ENCODE measurements around the gene NFILZ. TPM values are rescaled to one million over a fixed set of nuclear protein-coding genes. Genes with fewer than 3 reads are reported as not detected.

Gene NFILZ
- polyA plus RNA-seq, 2 donors: not detected

- H3K36me3 ChIP-seq (ENCODE audit: control insufficient read depth in 2 of 2, insufficient read depth in 2 of 2, low read length in 1 of 2): peaks cover 0 to 8% of the 10 kb centered on the region in 2 donors
- H3K27ac ChIP-seq (ENCODE audit: low read depth in 2 of 2, low read length in 1 of 2): no peak overlapping the region
These were observed 34.3 kb upstream of the NFILZ start for GRCh38 chr19:8596168-8596567.

GRCh38 chr19:8600064-8600463, 30.4 kb upstream of the NFILZ start:
- peaks cover 0 to 12% of the 10 kb centered on the region in 2 donors for H3K36me3 ChIP-seq (ENCODE audit: control insufficient read depth in 2 of 2, insufficient read depth in 2 of 2, low read length in 1 of 2)
- 87 to 92% methylated on average over 2 of the region's 2 CpGs for WGBS, 2 donors

More at GRCh38 chr19:8596168-8596567, 34.3 kb upstream of the NFILZ start:
- H3K4me1 ChIP-seq (ENCODE audit: control insufficient read depth in 2 of 2, insufficient read depth in 2 of 2, low read length in 1 of 2): peaks cover 2 to 12% of the 10 kb centered on the region in 2 donors
- H3K27me3 ChIP-seq (ENCODE audit: control insufficient read depth in 1 of 2, insufficient read depth in 2 of 2, low read length in 2 of 2): no peaks in the 10 kb centered on the region
- H3K9me3 ChIP-seq (ENCODE audit: control insufficient read depth in 2 of 2, insufficient read depth in 1 of 2, low read depth in 1 of 2, low read length in 1 of 2): peaks cover 0 to 7% of the 10 kb centered on the region in 2 donors
- H3K4me3 ChIP-seq (ENCODE audit: low read depth in 1 of 2, low read length in 2 of 2): no peak overlapping the region
- 80 to 82% methylated on average over 23 of the region's 23 CpGs for WGBS, 2 donors

GRCh38 chr19:8600816-8601215, 29.6 kb upstream of the NFILZ start:
- peaks cover 0 to 2% of the 10 kb centered on the region in 2 donors for H3K4me1 ChIP-seq (ENCODE audit: control insufficient read depth in 2 of 2, insufficient read depth in 2 of 2, low read length in 1 of 2)
- 91 to 94% methylated on average over 16 of the region's 16 CpGs for WGBS, 2 donors
- no peak overlapping the region for H3K4me3 ChIP-seq (ENCODE audit: low read depth in 1 of 2, low read length in 2 of 2)
- peaks cover 0 to 12% of the 10 kb centered on the region in 2 donors for H3K36me3 ChIP-seq (ENCODE audit: control insufficient read depth in 2 of 2, insufficient read depth in 2 of 2, low read length in 1 of 2)
- peaks cover 0 to 7% of the 10 kb centered on the region in 2 donors for H3K9me3 ChIP-seq (ENCODE audit: control insufficient read depth in 2 of 2, insufficient read depth in 1 of 2, low read depth in 1 of 2, low read length in 1 of 2)
- no peak overlapping the region for H3K27ac ChIP-seq (ENCODE audit: low read depth in 2 of 2, low read length in 1 of 2)
- no peaks in the 10 kb centered on the region for H3K27me3 ChIP-seq (ENCODE audit: control insufficient read depth in 1 of 2, insufficient read depth in 2 of 2, low read length in 2 of 2)

More at GRCh38 chr19:8600064-8600463, 30.4 kb upstream of the NFILZ start:
- Histone ChIP-seq H3K4me1 (ENCODE audit: control insufficient read depth in 2 of 2, insufficient read depth in 2 of 2, low read length in 1 of 2) (peaks cover 0 to 2% of the 10 kb centered on the region in 2 donors), H3K27ac (ENCODE audit: low read depth in 2 of 2, low read length in 1 of 2) (no peak overlapping the region), H3K4me3 (ENCODE audit: low read depth in 1 of 2, low read length in 2 of 2) (no peak overlapping the region), H3K9me3 (ENCODE audit: control insufficient read depth in 2 of 2, insufficient read depth in 1 of 2, low read depth in 1 of 2, low read length in 1 of 2) (peaks cover 0 to 5% of the 10 kb centered on the region in 2 donors), H3K27me3 (ENCODE audit: control insufficient read depth in 1 of 2, insufficient read depth in 2 of 2, low read length in 2 of 2) (no peaks in the 10 kb centered on the region)

- no peak overlapping the region for H3K27ac ChIP-seq (ENCODE audit: low read depth in 2 of 2, low read length in 1 of 2)
- 85 to 92% methylated on average over 5 of the region's 5 CpGs for WGBS, 2 donors
These were observed 28.6 kb upstream of the NFILZ start for GRCh38 chr19:8601796-8602195.

GRCh38 chr19:8605514-8605913, 24.9 kb upstream of the NFILZ start:
- Histone ChIP-seq H3K27me3 (ENCODE audit: control insufficient read depth in 1 of 2, insufficient read depth in 2 of 2, low read length in 2 of 2) (peaks cover 0 to 2% of the 10 kb centered on the region in 2 donors), H3K4me3 (ENCODE audit: low read depth in 1 of 2, low read length in 2 of 2) (no peak overlapping the region), H3K9me3 (ENCODE audit: control insufficient read depth in 2 of 2, insufficient read depth in 1 of 2, low read depth in 1 of 2, low read length in 1 of 2) (peaks cover 0 to 7% of the 10 kb centered on the region in 2 donors), H3K36me3 (ENCODE audit: control insufficient read depth in 2 of 2, insufficient read depth in 2 of 2, low read length in 1 of 2) (peaks cover 0 to 7% of the 10 kb centered on the region in 2 donors), H3K4me1 (ENCODE audit: control insufficient read depth in 2 of 2, insufficient read depth in 2 of 2, low read length in 1 of 2) (peaks cover 2 to 10% of the 10 kb centered on the region in 2 donors), H3K27ac (ENCODE audit: low read depth in 2 of 2, low read length in 1 of 2) (no peak overlapping the region)
- 93 to 96% methylated on average over 17 of the region's 17 CpGs for WGBS, 2 donors

More at GRCh38 chr19:8601796-8602195, 28.6 kb upstream of the NFILZ start:
- peaks cover 0 to 7% of the 10 kb centered on the region in 2 donors for H3K9me3 ChIP-seq (ENCODE audit: control insufficient read depth in 2 of 2, insufficient read depth in 1 of 2, low read depth in 1 of 2, low read length in 1 of 2)
- H3K4me1 ChIP-seq (ENCODE audit: control insufficient read depth in 2 of 2, insufficient read depth in 2 of 2, low read length in 1 of 2): peaks cover 0 to 2% of the 10 kb centered on the region in 2 donors
- H3K27me3 ChIP-seq (ENCODE audit: control insufficient read depth in 1 of 2, insufficient read depth in 2 of 2, low read length in 2 of 2): no peaks in the 10 kb centered on the region
- no peak overlapping the region for H3K4me3 ChIP-seq (ENCODE audit: low read depth in 1 of 2, low read length in 2 of 2)
- H3K36me3 ChIP-seq (ENCODE audit: control insufficient read depth in 2 of 2, insufficient read depth in 2 of 2, low read length in 1 of 2): peaks cover 0 to 7% of the 10 kb centered on the region in 2 donors

- Histone ChIP-seq H3K4me1 (ENCODE audit: control insufficient read depth in 2 of 2, insufficient read depth in 2 of 2, low read length in 1 of 2) (peaks cover 0 to 11% of the 10 kb centered on the region in 2 donors), H3K9me3 (ENCODE audit: control insufficient read depth in 2 of 2, insufficient read depth in 1 of 2, low read depth in 1 of 2, low read length in 1 of 2) (peaks cover 0 to 7% of the 10 kb centered on the region in 2 donors), H3K27ac (ENCODE audit: low read depth in 2 of 2, low read length in 1 of 2) (no peak overlapping the region), H3K4me3 (ENCODE audit: low read depth in 1 of 2, low read length in 2 of 2) (no peak overlapping the region), H3K27me3 (ENCODE audit: control insufficient read depth in 1 of 2, insufficient read depth in 2 of 2, low read length in 2 of 2) (peaks cover 0 to 2% of the 10 kb centered on the region in 2 donors), H3K36me3 (ENCODE audit: control insufficient read depth in 2 of 2, insufficient read depth in 2 of 2, low read length in 1 of 2) (peaks cover 0 to 3% of the 10 kb centered on the region in 2 donors)
- 49 to 63% methylated on average over 4 of the region's 4 CpGs for WGBS, 2 donors
These were observed 23.0 kb upstream of the NFILZ start for GRCh38 chr19:8607386-8607785.

- Histone ChIP-seq H3K27me3 (ENCODE audit: control insufficient read depth in 1 of 2, insufficient read depth in 2 of 2, low read length in 2 of 2) (peaks cover 0 to 2% of the 10 kb centered on the region in 2 donors), H3K4me3 (ENCODE audit: low read depth in 1 of 2, low read length in 2 of 2) (peak overlapping the region; percentile 40 to 64), H3K4me1 (ENCODE audit: control insufficient read depth in 2 of 2, insufficient read depth in 2 of 2, low read length in 1 of 2) (peaks cover 0 to 11% of the 10 kb centered on the region in 2 donors), H3K27ac (ENCODE audit: low read depth in 2 of 2, low read length in 1 of 2) (peak overlapping the region in 1 of 2 donors; percentile 9), H3K9me3 (ENCODE audit: control insufficient read depth in 2 of 2, insufficient read depth in 1 of 2, low read depth in 1 of 2, low read length in 1 of 2) (peaks cover 0 to 7% of the 10 kb centered on the region in 2 donors), H3K36me3 (ENCODE audit: control insufficient read depth in 2 of 2, insufficient read depth in 2 of 2, low read length in 1 of 2) (peaks cover 0 to 3% of the 10 kb centered on the region in 2 donors)
- 55 to 64% methylated on average over 5 of the region's 5 CpGs for WGBS, 2 donors
These were observed 21.5 kb upstream of the NFILZ start for GRCh38 chr19:8608941-8609278.

GRCh38 chr19:8609279-8610040, 21.0 kb upstream of the NFILZ start:
- Histone ChIP-seq H3K27me3 (ENCODE audit: control insufficient read depth in 1 of 2, insufficient read depth in 2 of 2, low read length in 2 of 2) (peaks cover 0 to 2% of the 10 kb centered on the region in 2 donors), H3K9me3 (ENCODE audit: control insufficient read depth in 2 of 2, insufficient read depth in 1 of 2, low read depth in 1 of 2, low read length in 1 of 2) (peaks cover 0 to 7% of the 10 kb centered on the region in 2 donors), H3K27ac (ENCODE audit: low read depth in 2 of 2, low read length in 1 of 2) (peak overlapping the region; percentile 7 to 71), H3K4me3 (ENCODE audit: low read depth in 1 of 2, low read length in 2 of 2) (peak overlapping the region; percentile 40 to 64), H3K36me3 (ENCODE audit: control insufficient read depth in 2 of 2, insufficient read depth in 2 of 2, low read length in 1 of 2) (peaks cover 0 to 3% of the 10 kb centered on the region in 2 donors), H3K4me1 (ENCODE audit: control insufficient read depth in 2 of 2, insufficient read depth in 2 of 2, low read length in 1 of 2) (peaks cover 0 to 11% of the 10 kb centered on the region in 2 donors)
- WGBS, 2 donors: 9% methylated on average over 45 to 47 of the region's 47 CpGs

- H3K4me1 ChIP-seq (ENCODE audit: control insufficient read depth in 2 of 2, insufficient read depth in 2 of 2, low read length in 1 of 2): peaks cover 0 to 11% of the 10 kb centered on the region in 2 donors
- WGBS, 2 donors: 1 to 2% methylated on average over 52 to 74 of the region's 74 CpGs
- H3K9me3 ChIP-seq (ENCODE audit: control insufficient read depth in 2 of 2, insufficient read depth in 1 of 2, low read depth in 1 of 2, low read length in 1 of 2): no peaks in the 10 kb centered on the region
- H3K27ac ChIP-seq (ENCODE audit: low read depth in 2 of 2, low read length in 1 of 2): peak within 1 kb of the TSS; percentile 7 to 71
- peaks cover 0 to 2% of the 10 kb centered on the region in 2 donors for H3K27me3 ChIP-seq (ENCODE audit: control insufficient read depth in 1 of 2, insufficient read depth in 2 of 2, low read length in 2 of 2)
- no peaks in the 10 kb centered on the region for H3K36me3 ChIP-seq (ENCODE audit: control insufficient read depth in 2 of 2, insufficient read depth in 2 of 2, low read length in 1 of 2)
- peak within 1 kb of the TSS; percentile 40 to 64 for H3K4me3 ChIP-seq (ENCODE audit: low read depth in 1 of 2, low read length in 2 of 2)
These were observed 20.1 kb upstream of the NFILZ start, which contains the start of gene ADAMTS10 for GRCh38 chr19:8610041-8610935. Gene ADAMTS10 (minus strand): TSS chr19:8610715. CDS start chr19:8605710, 5,005 bp downstream.
